Measurements from ENCODE around the gene BSDC1. TPM values are rescaled to one million over a fixed set of nuclear protein-coding genes. Genes with fewer than 3 reads are reported as not detected.

The BSDC1 gene
- polyA plus RNA-seq, 1 of the 3 experiments (the other 2 are of a cell fraction) = 51.0 TPM

DNA sequence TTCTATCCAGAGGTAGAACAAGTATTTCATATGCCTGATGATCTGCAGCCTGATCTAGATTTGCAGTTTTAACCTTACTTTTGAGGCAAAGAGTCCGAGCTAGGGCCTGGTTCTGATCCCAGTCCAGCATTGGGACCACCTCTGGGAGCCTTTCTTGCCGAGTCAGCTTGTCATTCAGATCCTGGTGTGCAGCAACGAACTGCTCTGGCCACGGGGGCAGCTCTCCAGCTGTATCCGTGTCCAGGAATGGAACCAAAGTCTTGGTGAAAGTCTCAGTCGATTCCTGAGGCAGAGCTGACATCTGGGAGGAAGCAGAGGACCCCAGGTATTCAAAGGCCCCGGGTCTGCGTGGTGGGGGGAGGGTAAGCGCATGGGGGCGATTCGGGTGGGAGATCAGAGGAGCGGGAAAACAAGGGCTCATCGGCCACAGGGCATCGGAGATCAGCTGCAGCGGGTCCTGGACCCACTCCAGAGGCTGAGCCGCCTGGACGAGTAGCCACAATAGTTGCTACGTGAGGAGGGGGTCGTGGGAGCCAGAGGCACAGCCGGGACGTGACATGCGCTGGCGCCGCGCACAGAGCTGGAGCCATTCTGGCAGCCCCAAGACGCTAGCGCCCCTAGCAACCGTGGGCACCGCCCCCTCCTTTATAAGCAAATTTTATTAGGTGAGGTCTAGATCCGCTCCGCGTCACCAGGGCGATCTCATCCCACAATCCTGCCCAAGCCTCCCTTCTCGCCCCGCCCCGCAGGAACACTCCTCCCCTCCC, 32.4 kb upstream of the BSDC1 start:
- Histone ChIP-seq H3K9me2 (no peaks in the 10 kb centered on the region), H3K27me3 (ENCODE audit: insufficient read depth) (peaks cover 22% of the 10 kb centered on the region; the same call in 1 of the 2 replicates), H3K36me3 (replicated peaks in 1 of 2; ENCODE audit: control insufficient read depth in 1 of 2, insufficient read depth in 2 of 2, low read length in 1 of 2) (no peaks in the 10 kb centered on the region), H3K9me3 (no peaks in the 10 kb centered on the region), H3K9ac (no peak overlapping the region), H3K4me2 (peak overlapping the region; percentile 74), H3F3A (replicated peaks; ENCODE audit: insufficient read depth) (no peaks in the 10 kb centered on the region), H4K20me1 (ENCODE audit: insufficient read depth) (no peaks in the 10 kb centered on the region), H3K4me3 (ENCODE audit: low read depth in 2 of 2, low read length in 1 of 2) (peak overlapping the region in 1 of 2 experiments; percentile 52; a peak in 2 of 4 replicates), H2AFZ (ENCODE audit: low read depth) (no peak overlapping the region), H3K79me2 (ENCODE audit: insufficient read depth) (no peaks in the 10 kb centered on the region), H3K27ac (ENCODE audit: low read depth in 2 of 2, low read length in 1 of 2) (no peak overlapping the region), H3K4me1 (ENCODE audit: control insufficient read depth in 1 of 2, insufficient read depth in 2 of 2, low read depth in 1 of 2, low read length in 1 of 2) (peaks cover 0 to 8% of the 10 kb centered on the region in 2 experiments; a peak in 1 of 4 replicates)
- CTCF ChIA-PET = interaction anchor here (1.3 to 4.9 kb wide), 4 partner anchors 13 to 286 kb away, joined by 3 to 28 read pairs (median 18); no protein-coding TSS in a partner anchor
- WGBS (ENCODE audit: low lambda C conversion rate) = 24% methylated on average over 29 of the region's 36 CpGs
- POLR2A ChIA-PET = interaction anchor here (0.5 to 1.2 kb wide), 2 partner anchors 224 to 272 kb away, joined by 3 to 4 read pairs; partner anchors contain the start of genes RBBP4 and ZBTB8OS
- TF ChIP-seq MXI1 (IDR thresholded peaks at IDR 0.05; ENCODE audit: low read depth, low read length) (peak; percentile 46; the same call in 1 of the 2 replicates), RFX5 (IDR thresholded peaks at IDR 0.05; ENCODE audit: low read length) (no peak)
- DNase-seq = peak; percentile 77

DNA sequence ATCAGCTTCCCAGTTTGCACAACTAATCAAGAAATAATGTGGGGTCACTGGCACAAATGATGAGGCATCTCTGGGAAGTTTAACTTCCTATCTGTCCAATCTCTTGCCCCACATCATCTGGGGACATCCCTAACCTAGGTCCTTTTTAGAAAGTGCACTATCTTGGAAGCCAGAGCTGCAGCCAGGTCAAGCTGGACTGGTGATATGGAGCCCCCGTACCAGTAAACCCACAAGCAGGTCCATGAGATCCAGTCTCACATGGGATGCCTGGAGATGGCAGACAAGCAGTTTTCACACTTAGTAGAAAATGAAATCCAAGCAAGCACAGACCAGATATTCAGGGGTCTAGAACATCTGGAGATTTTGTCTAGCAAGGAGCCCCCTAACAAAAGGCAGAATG, 27.5 kb upstream of the BSDC1 start:
- Histone ChIP-seq H3K27ac (ENCODE audit: low read depth in 2 of 2, low read length in 1 of 2) (no peak overlapping the region), H3K4me1 (ENCODE audit: control insufficient read depth in 1 of 2, insufficient read depth in 2 of 2, low read depth in 1 of 2, low read length in 1 of 2) (peaks cover 0 to 5% of the 10 kb centered on the region in 2 experiments; a peak in 1 of 4 replicates), H4K20me1 (ENCODE audit: insufficient read depth) (no peaks in the 10 kb centered on the region), H3K4me3 (ENCODE audit: low read depth in 2 of 2, low read length in 1 of 2) (no peak overlapping the region), H3K9me3 (no peaks in the 10 kb centered on the region; the same call in none of the 2 replicates), H3K4me2 (no peak overlapping the region), H3K9ac (no peak overlapping the region), H2AFZ (ENCODE audit: low read depth) (no peak overlapping the region), H3K79me2 (ENCODE audit: insufficient read depth) (no peaks in the 10 kb centered on the region), H3F3A (replicated peaks; ENCODE audit: insufficient read depth) (no peaks in the 10 kb centered on the region), H3K27me3 (ENCODE audit: insufficient read depth) (peaks cover 22% of the 10 kb centered on the region; the same call in 1 of the 2 replicates), H3K36me3 (replicated peaks in 1 of 2; ENCODE audit: control insufficient read depth in 1 of 2, insufficient read depth in 2 of 2, low read length in 1 of 2) (no peaks in the 10 kb centered on the region), H3K9me2 (no peaks in the 10 kb centered on the region)
- ChIA-PET POLR2A (no interaction called here), CTCF (interaction anchor here (0.7 to 2.8 kb wide), 2 partner anchors 9 to 21 kb away, joined by 3 to 19 read pairs; no protein-coding TSS in a partner anchor)
- WGBS (ENCODE audit: low lambda C conversion rate) = no CpG with 5 or more reads among the region's 1 CpG
- TF ChIP-seq, protein P1, sequence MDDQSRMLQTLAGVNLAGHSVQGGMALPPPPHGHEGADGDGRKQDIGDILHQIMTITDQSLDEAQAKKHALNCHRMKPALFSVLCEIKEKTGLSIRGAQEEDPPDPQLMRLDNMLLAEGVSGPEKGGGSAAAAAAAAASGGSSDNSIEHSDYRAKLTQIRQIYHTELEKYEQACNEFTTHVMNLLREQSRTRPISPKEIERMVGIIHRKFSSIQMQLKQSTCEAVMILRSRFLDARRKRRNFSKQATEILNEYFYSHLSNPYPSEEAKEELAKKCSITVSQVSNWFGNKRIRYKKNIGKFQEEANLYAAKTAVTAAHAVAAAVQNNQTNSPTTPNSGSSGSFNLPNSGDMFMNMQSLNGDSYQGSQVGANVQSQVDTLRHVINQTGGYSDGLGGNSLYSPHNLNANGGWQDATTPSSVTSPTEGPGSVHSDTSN (IDR thresholded peaks at IDR 0.05) = no peak
- no peak for TF ChIP-seq GATA2 (CRISPR knock-in tag; IDR thresholded peaks at IDR 0.05)
- no peak for TF ChIP-seq MEF2A (IDR thresholded peaks at IDR 0.05; ENCODE audit: borderline replicate concordance, low read depth)
- TF ChIP-seq SIN3A (IDR thresholded peaks at IDR 0.05; ENCODE audit: borderline replicate concordance, low read depth, low read length) = no peak
- TF ChIP-seq, protein P2, sequence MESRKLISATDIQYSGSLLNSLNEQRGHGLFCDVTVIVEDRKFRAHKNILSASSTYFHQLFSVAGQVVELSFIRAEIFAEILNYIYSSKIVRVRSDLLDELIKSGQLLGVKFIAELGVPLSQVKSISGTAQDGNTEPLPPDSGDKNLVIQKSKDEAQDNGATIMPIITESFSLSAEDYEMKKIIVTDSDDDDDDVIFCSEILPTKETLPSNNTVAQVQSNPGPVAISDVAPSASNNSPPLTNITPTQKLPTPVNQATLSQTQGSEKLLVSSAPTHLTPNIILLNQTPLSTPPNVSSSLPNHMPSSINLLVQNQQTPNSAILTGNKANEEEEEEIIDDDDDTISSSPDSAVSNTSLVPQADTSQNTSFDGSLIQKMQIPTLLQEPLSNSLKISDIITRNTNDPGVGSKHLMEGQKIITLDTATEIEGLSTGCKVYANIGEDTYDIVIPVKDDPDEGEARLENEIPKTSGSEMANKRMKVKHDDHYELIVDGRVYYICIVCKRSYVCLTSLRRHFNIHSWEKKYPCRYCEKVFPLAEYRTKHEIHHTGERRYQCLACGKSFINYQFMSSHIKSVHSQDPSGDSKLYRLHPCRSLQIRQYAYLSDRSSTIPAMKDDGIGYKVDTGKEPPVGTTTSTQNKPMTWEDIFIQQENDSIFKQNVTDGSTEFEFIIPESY (IDR thresholded peaks at IDR 0.05; ENCODE audit: borderline replicate concordance, low read depth) = no peak
- TF ChIP-seq NFIC (IDR thresholded peaks at IDR 0.05; ENCODE audit: borderline replicate concordance) = no peak
- TF ChIP-seq, protein P3, sequence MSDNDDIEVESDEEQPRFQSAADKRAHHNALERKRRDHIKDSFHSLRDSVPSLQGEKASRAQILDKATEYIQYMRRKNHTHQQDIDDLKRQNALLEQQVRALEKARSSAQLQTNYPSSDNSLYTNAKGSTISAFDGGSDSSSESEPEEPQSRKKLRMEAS (IDR thresholded peaks at IDR 0.05; ENCODE audit: low read depth) = no peak
- no peak for TF ChIP-seq NRF1 (IDR thresholded peaks at IDR 0.05; ENCODE audit: low read depth, low read length)
- TF ChIP-seq CHD2 (IDR thresholded peaks at IDR 0.05; ENCODE audit: low read length, partially characterized antibody) = no peak
- TF ChIP-seq FOXJ3 (CRISPR knock-in tag; IDR thresholded peaks at IDR 0.05) = no peak
- no peak for TF ChIP-seq EP300 (IDR thresholded peaks at IDR 0.05; ENCODE audit: borderline replicate concordance in 1 of 2, low read depth in 1 of 2, low read length in 1 of 2)
- no peak for DNase-seq

All from SK-N-SH (cell line).